ENCODE results near the gene RNU4-1.

GRCh38 chr12:120292411-120292660 is 701 bp downstream of the RNU4-1 start:
- TF ChIP-seq ZNF121 (CRISPR knock-in tag; conservative IDR thresholded peaks at IDR 0.05) (no peak), ZNF263 (CRISPR knock-in tag; IDR thresholded peaks at IDR 0.05; ENCODE audit: borderline replicate concordance) (no peak)
